Measurements from ENCODE around the gene RSPH10B. TPM values are rescaled to one million over a fixed set of nuclear protein-coding genes. Genes with fewer than 3 reads are reported as not detected.

RSPH10B gene
- total and polyA plus RNA-seq, 2 of the 8 experiments (the other 6 are each of a cell fraction or from before 2014, with no cell fraction given): 0.17 to 0.45 TPM

- POLR2A ChIA-PET (ENCODE audit: partially characterized antibody): no interaction called here
- no peak overlapping the region for H3K18ac ChIP-seq (ENCODE audit: extremely low read depth, low read length)
- H2AFZ ChIP-seq (ENCODE audit: low read length): no peak overlapping the region
- no peaks in the 10 kb centered on the region for H3K79me2 ChIP-seq (ENCODE audit: control insufficient read depth in 1 of 2, insufficient read depth in 2 of 2, low read length in 2 of 2)
- H3K4me1 ChIP-seq (replicated peaks in 1 of 4; ENCODE audit: control insufficient read depth in 3 of 4, insufficient read depth in 4 of 4, low read length in 3 of 4): no peaks in the 10 kb centered on the region
- CTCF ChIA-PET (ENCODE audit: partially characterized antibody): interaction anchor here (0.6 to 1.0 kb wide), 3 partner anchors 8 to 20 kb away, joined by 3 to 5 read pairs (median 3); no protein-coding TSS in a partner anchor
- H3K27ac ChIP-seq (ENCODE audit: low read depth, low read length): no peak overlapping the region
- 86% methylated on average over 9 of the region's 9 CpGs; no CpG with 5 or more reads in 1 of the 2 experiments for WGBS, 2 experiments (ENCODE audit: extremely low coverage in 1 of 2, insufficient coverage in 1 of 2, insufficient read length in 1 of 2, insufficient replicate concordance in 2 of 2, low coverage in 1 of 2, low lambda C conversion rate in 2 of 2, missing lambda C conversion rate in 1 of 2)
- no peak overlapping the region for H2BK5ac ChIP-seq (ENCODE audit: low read depth, low read length)
- no peak overlapping the region for H3K9ac ChIP-seq (replicated peaks in 1 of 4; ENCODE audit: extremely low read depth in 1 of 4, low read depth in 3 of 4, low read length in 3 of 4)
- no peak overlapping the region for H3K4me3 ChIP-seq (ENCODE audit: extremely low read depth in 1 of 4, insufficient read depth in 2 of 4, low read depth in 3 of 4, low read length in 4 of 4)
- no peak overlapping the region for H3K4me2 ChIP-seq (ENCODE audit: insufficient read depth in 1 of 2, low read depth in 2 of 2, low read length in 2 of 2)
- no peaks in the 10 kb centered on the region for H3K23me2 ChIP-seq (ENCODE audit: low read depth, low read length)
- no peak overlapping the region for H2BK15ac ChIP-seq (ENCODE audit: low read length)
- H3K4ac ChIP-seq (replicated peaks; ENCODE audit: insufficient read length, low read depth, low read length): no peak overlapping the region
- H4K8ac ChIP-seq (ENCODE audit: extremely low read depth, insufficient read depth, low read length): no peak overlapping the region
- no peak for DNase-seq (ENCODE audit: low read depth in 1 of 2, low spot score in 2 of 2)
- H4K91ac ChIP-seq (replicated peaks; ENCODE audit: insufficient read length, low read length): no peak overlapping the region
- H4K5ac ChIP-seq (ENCODE audit: insufficient read length, low read depth, low read length): no peak overlapping the region
- H3K9me3 ChIP-seq (ENCODE audit: insufficient read depth in 2 of 2, low read depth in 1 of 2, low read length in 1 of 2): no peaks in the 10 kb centered on the region
- H3K36me3 ChIP-seq (ENCODE audit: control insufficient read depth in 2 of 4, insufficient read depth in 4 of 4, low read length in 3 of 4): no peaks in the 10 kb centered on the region
- no peak overlapping the region for H2BK20ac ChIP-seq (ENCODE audit: low read length)
- H3K23ac ChIP-seq (ENCODE audit: insufficient read length): no peak overlapping the region
- H2BK120ac ChIP-seq (replicated peaks; ENCODE audit: low read depth, low read length): no peak overlapping the region
- H2BK12ac ChIP-seq (ENCODE audit: low read depth, low read length): no peak overlapping the region
- no peak overlapping the region for H3K56ac ChIP-seq (replicated peaks; ENCODE audit: insufficient read length, low read depth, low read length)
- no peak overlapping the region for H2AK5ac ChIP-seq (ENCODE audit: low read depth, low read length)
- no peaks in the 10 kb centered on the region for H3K27me3 ChIP-seq (replicated peaks in 1 of 4; ENCODE audit: control insufficient read depth in 3 of 4, extremely low read depth in 1 of 4, insufficient read depth in 3 of 4, low read length in 3 of 4)
- FAIRE-seq: no peak
- no peak for TF ChIP-seq POLR2AphosphoS5 (IDR thresholded peaks at IDR 0.05; ENCODE audit: low read depth, low read length)
- no peak for TF ChIP-seq CHD1 (IDR thresholded peaks at IDR 0.05; ENCODE audit: low read depth, low read length)
- TF ChIP-seq EGR1 (IDR thresholded peaks at IDR 0.05; ENCODE audit: borderline replicate concordance, low read depth, low read length): no peak
- no peak for TF ChIP-seq TAF7 (optimal IDR thresholded peaks at IDR 0.05; ENCODE audit: borderline replicate concordance, low read depth, low read length)
- TF ChIP-seq ZNF274 (IDR thresholded peaks at IDR 0.05; ENCODE audit: borderline replicate concordance, extremely low read depth, low read length): no peak
- TF ChIP-seq JUN (IDR thresholded peaks at IDR 0.05; ENCODE audit: low read depth, low read length): no peak
- TF ChIP-seq TEAD4 (IDR thresholded peaks at IDR 0.05; ENCODE audit: low read depth, low read length): no peak
- no peak for TF ChIP-seq SIX5 (IDR thresholded peaks at IDR 0.05; ENCODE audit: low read depth, low read length)
- TF ChIP-seq KDM1A (IDR thresholded peaks at IDR 0.05; ENCODE audit: borderline replicate concordance, low read length): no peak
- no peak for TF ChIP-seq EP300 (IDR thresholded peaks at IDR 0.05; ENCODE audit: borderline replicate concordance in 1 of 2, low read depth in 2 of 2, low read length in 2 of 2)
- TF ChIP-seq MAFK (IDR thresholded peaks at IDR 0.05; ENCODE audit: low read depth, low read length): no peak
- no peak for TF ChIP-seq RNF2 (IDR thresholded peaks at IDR 0.05; ENCODE audit: borderline replicate concordance, low read depth, low read length, missing control alignments, poor library complexity, severe bottlenecking)
- TF ChIP-seq SP1 (IDR thresholded peaks at IDR 0.05; ENCODE audit: low read depth, low read length): no peak
- no peak for TF ChIP-seq CBX8 (IDR thresholded peaks at IDR 0.05; ENCODE audit: borderline replicate concordance, low read depth, low read length)
- H4K20me1 ChIP-seq (replicated peaks in 1 of 2; ENCODE audit: control insufficient read depth in 1 of 2, insufficient read depth in 2 of 2, low read length in 2 of 2): no peaks in the 10 kb centered on the region
- no peaks in the 10 kb centered on the region for H3K79me1 ChIP-seq (ENCODE audit: low read depth, low read length)
- no peak overlapping the region for H3K14ac ChIP-seq (ENCODE audit: insufficient read length)
Observed at GRCh38 chr7:5892498-5892897, 78.0 kb downstream of the RSPH10B start.
